ENCODE results near the gene SMYD3. TPM values are rescaled to one million over a fixed set of nuclear protein-coding genes. Genes with fewer than 3 reads are reported as not detected.

Gene SMYD3
- total and polyA plus RNA-seq, 2 donors (not counting 1 experiment from before 2014, with no cell fraction given): 9.7 to 37.2 TPM

- no peak for DNase-seq
- H3K4me1 Mint-ChIP-seq: no peaks in the 10 kb centered on the region
- no peak overlapping the region for H3K4me3 Mint-ChIP-seq
- H3K79me2 ChIP-seq (ENCODE audit: control insufficient read depth, insufficient read depth, low read length): no peaks in the 10 kb centered on the region
- ATAC-seq (ENCODE audit: low read depth): no peak
- H3K27me3 Mint-ChIP-seq: no peaks in the 10 kb centered on the region
- H3K36me3 ChIP-seq (replicated peaks in 1 of 2; ENCODE audit: control extremely low read depth in 1 of 2, control insufficient read depth in 1 of 2, extremely low read depth in 1 of 2, insufficient read depth in 2 of 2, low read length in 1 of 2): no peaks in the 10 kb centered on the region
- no peak overlapping the region for H3K27ac Mint-ChIP-seq
- CTCF ChIA-PET: no interaction called here
- no peak overlapping the region for H3K4me3 ChIP-seq (ENCODE audit: control extremely low read depth in 1 of 5, extremely low read depth in 1 of 5, insufficient read depth in 1 of 5, low read depth in 2 of 5, low read length in 4 of 5)
- no peaks in the 10 kb centered on the region for H3K27me3 ChIP-seq (replicated peaks in 1 of 4; ENCODE audit: control extremely low read depth in 1 of 4, control insufficient read depth in 3 of 4, insufficient read depth in 4 of 4, low read length in 3 of 4)
- H3K9ac ChIP-seq (ENCODE audit: low read length): no peak overlapping the region
- H3K4me2 ChIP-seq (replicated peaks; ENCODE audit: low read depth, low read length, poor library complexity, severe bottlenecking): no peak overlapping the region
- no peaks in the 10 kb centered on the region for H4K20me1 ChIP-seq (ENCODE audit: control insufficient read depth, insufficient read depth, low read length, poor library complexity, severe bottlenecking)
- 99% methylated on average over 7 of the region's 7 CpGs for WGBS (ENCODE audit: insufficient coverage)
- H3K9me3 ChIP-seq (ENCODE audit: control extremely low read depth in 1 of 3, control insufficient read depth in 2 of 3, insufficient read depth in 1 of 3, low read length in 2 of 3): no peaks in the 10 kb centered on the region
- no peak overlapping the region for H3K27ac ChIP-seq (ENCODE audit: low read length in 2 of 2)
- intact Hi-C loops (cut with micrococcal nuclease): no loop called here
- H2AFZ ChIP-seq (ENCODE audit: insufficient read depth, low read depth, low read length, poor library complexity, severe bottlenecking): no peak overlapping the region
- no peaks in the 10 kb centered on the region for H3K4me1 ChIP-seq (ENCODE audit: control insufficient read depth in 2 of 2, insufficient read depth in 2 of 2, low read length in 2 of 2)
- TF ChIP-seq EZH2 (IDR thresholded peaks at IDR 0.05; ENCODE audit: borderline replicate concordance, insufficient read depth, low read depth, low read length, poor library complexity, severe bottlenecking): no peak
- TF ChIP-seq CTCF (IDR thresholded peaks at IDR 0.05): no peak
- H3K9me3 Mint-ChIP-seq (ENCODE audit: insufficient read depth): no peaks in the 10 kb centered on the region
- POLR2A ChIA-PET: no interaction called here
These were observed 522.5 kb downstream of the SMYD3 start for GRCh38 chr1:245984390-245985155.

DNA sequence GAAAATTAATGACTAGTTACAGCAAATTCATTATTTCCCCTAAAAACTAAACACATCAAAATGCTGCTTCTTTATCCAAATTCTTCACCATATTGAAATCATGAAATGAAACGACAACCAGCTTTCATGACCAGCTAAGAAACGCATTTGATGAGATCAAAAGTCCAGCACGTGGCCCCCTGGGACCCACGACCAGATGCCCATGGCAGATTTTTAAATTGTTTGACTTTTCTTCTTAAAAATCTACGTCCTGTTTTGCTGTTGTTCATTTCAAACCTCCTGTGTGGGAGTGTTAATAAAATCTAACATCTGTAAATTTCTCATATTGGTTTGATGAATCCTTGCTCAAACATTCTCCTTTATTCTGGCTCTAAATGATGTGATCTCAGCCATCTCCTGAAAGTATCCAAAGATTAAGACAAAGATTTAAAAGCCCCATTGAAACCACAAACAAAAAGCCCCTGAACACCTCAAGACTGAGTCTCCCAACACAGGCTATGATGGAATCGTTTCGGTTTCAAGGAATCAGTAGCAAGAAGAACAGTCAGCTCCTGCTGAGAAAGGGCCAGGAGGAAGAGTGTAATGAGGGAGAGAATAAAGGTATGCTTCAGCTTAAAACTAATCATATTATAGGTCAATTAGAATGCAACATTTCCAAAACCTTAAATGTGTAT is 523.6 kb downstream of the SMYD3 start:
- Mint-ChIP-seq H3K9me3 (ENCODE audit: insufficient read depth) (no peaks in the 10 kb centered on the region), H3K4me1 (no peaks in the 10 kb centered on the region), H3K27me3 (no peaks in the 10 kb centered on the region), H3K4me3 (no peak overlapping the region), H3K27ac (no peak overlapping the region)
- CTCF ChIA-PET: interaction anchor here (0.6 to 1.3 kb wide), 2 partner anchors 20 to 828 kb away, joined by 3 read pairs; partner anchors contain the start of gene KIF26B
- H3K27ac ChIP-seq (ENCODE audit: low read length in 2 of 2): no peak overlapping the region
- ATAC-seq (ENCODE audit: low read depth): no peak
- no peak overlapping the region for H3K9ac ChIP-seq (ENCODE audit: low read length)
- intact Hi-C loops (cut with micrococcal nuclease): no loop called here
- no peaks in the 10 kb centered on the region for H3K36me3 ChIP-seq (replicated peaks in 1 of 2; ENCODE audit: control extremely low read depth in 1 of 2, control insufficient read depth in 1 of 2, extremely low read depth in 1 of 2, insufficient read depth in 2 of 2, low read length in 1 of 2)
- no peaks in the 10 kb centered on the region for H3K4me1 ChIP-seq (ENCODE audit: control insufficient read depth in 2 of 2, insufficient read depth in 2 of 2, low read length in 2 of 2)
- no peaks in the 10 kb centered on the region for H4K20me1 ChIP-seq (ENCODE audit: control insufficient read depth, insufficient read depth, low read length, poor library complexity, severe bottlenecking)
- no peaks in the 10 kb centered on the region for H3K9me3 ChIP-seq (ENCODE audit: control extremely low read depth in 1 of 3, control insufficient read depth in 2 of 3, insufficient read depth in 1 of 3, low read length in 2 of 3)
- whole genome bisulfite sequencing (ENCODE audit: insufficient coverage): 67% methylated on average over 4 of the region's 7 CpGs
- DNase-seq: no peak
- no peak overlapping the region for H3K4me2 ChIP-seq (replicated peaks; ENCODE audit: low read depth, low read length, poor library complexity, severe bottlenecking)
- H2AFZ ChIP-seq (ENCODE audit: insufficient read depth, low read depth, low read length, poor library complexity, severe bottlenecking): no peak overlapping the region
- no peaks in the 10 kb centered on the region for H3K27me3 ChIP-seq (replicated peaks in 1 of 4; ENCODE audit: control extremely low read depth in 1 of 4, control insufficient read depth in 3 of 4, insufficient read depth in 4 of 4, low read length in 3 of 4)
- POLR2A ChIA-PET: no interaction called here
- no peak for TF ChIP-seq EZH2 (IDR thresholded peaks at IDR 0.05; ENCODE audit: borderline replicate concordance, insufficient read depth, low read depth, low read length, poor library complexity, severe bottlenecking)
- H3K4me3 ChIP-seq (ENCODE audit: control extremely low read depth in 1 of 5, extremely low read depth in 1 of 5, insufficient read depth in 1 of 5, low read depth in 2 of 5, low read length in 4 of 5): no peak overlapping the region
- no peaks in the 10 kb centered on the region for H3K79me2 ChIP-seq (ENCODE audit: control insufficient read depth, insufficient read depth, low read length)
